ENCODE data around the gene RAD54L. TPM values are rescaled to one million over a fixed set of nuclear protein-coding genes. Genes with fewer than 3 reads are reported as not detected.

Gene RAD54L
- total RNA-seq, 1 experiment from 2014 or later: 28.9 TPM

DNA sequence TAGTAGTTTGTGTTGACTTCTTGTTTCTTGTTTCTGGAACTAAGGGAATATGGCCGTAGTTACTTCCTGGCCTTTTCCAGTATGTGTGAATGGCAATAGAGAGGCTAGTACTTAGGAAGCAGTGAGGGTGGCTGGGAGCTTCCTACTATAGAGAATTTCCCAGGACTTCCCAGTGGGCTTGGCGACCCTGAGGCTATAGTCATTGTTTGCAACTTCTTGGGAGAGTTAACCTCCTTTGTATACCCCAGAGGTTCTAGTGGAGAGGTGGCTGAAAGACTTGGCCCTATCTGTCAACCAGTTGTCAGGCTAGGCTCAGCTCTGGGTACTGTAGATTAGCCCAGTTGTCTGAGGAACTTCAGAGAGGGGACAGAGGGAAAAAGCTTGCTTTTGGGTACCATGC lies 15.6 kb downstream of the RAD54L start:
- ATAC-seq: no peak
- Histone ChIP-seq H3K4me2 (ENCODE audit: low read length) (no peak overlapping the region), H3K9me3 (ENCODE audit: control insufficient read depth in 1 of 2, insufficient read depth in 1 of 2, low read depth in 1 of 2, low read length in 2 of 2) (no peaks in the 10 kb centered on the region), H3K4me3 (replicated peaks in 1 of 2; ENCODE audit: low read depth in 1 of 2, low read length in 2 of 2) (no peak overlapping the region), H3K36me3 (ENCODE audit: control insufficient read depth in 1 of 2, insufficient read depth in 2 of 2, low read length in 2 of 2) (peaks cover 45 to 77% of the 10 kb centered on the region in 2 experiments), H2AFZ (ENCODE audit: low read depth, low read length, poor library complexity, severe bottlenecking) (no peak overlapping the region), H4K20me1 (ENCODE audit: insufficient read depth) (no peaks in the 10 kb centered on the region), H3K9me2 (ENCODE audit: insufficient read depth) (no peaks in the 10 kb centered on the region), H3K9ac (ENCODE audit: low read length) (no peak overlapping the region), H3K27me3 (ENCODE audit: insufficient read depth, low read length) (no peaks in the 10 kb centered on the region), H3K79me2 (ENCODE audit: insufficient read depth, low read length) (peaks cover 5% of the 10 kb centered on the region; the same call in 1 of the 2 replicates), H3K4me1 (ENCODE audit: control insufficient read depth in 1 of 2, insufficient read depth in 2 of 2, low read length in 2 of 2) (no peaks in the 10 kb centered on the region), H3K27ac (ENCODE audit: low read depth, low read length) (no peak overlapping the region)
- DNase-seq (ENCODE audit: low read depth, low spot score): no peak
- no peak for TF ChIP-seq SRF (IDR thresholded peaks at IDR 0.05; ENCODE audit: low read depth)
- TF ChIP-seq TCF7L2 (IDR thresholded peaks at IDR 0.05; ENCODE audit: borderline replicate concordance, extremely low read depth, insufficient read depth, insufficient read length): no peak
- TF ChIP-seq, protein P1, sequence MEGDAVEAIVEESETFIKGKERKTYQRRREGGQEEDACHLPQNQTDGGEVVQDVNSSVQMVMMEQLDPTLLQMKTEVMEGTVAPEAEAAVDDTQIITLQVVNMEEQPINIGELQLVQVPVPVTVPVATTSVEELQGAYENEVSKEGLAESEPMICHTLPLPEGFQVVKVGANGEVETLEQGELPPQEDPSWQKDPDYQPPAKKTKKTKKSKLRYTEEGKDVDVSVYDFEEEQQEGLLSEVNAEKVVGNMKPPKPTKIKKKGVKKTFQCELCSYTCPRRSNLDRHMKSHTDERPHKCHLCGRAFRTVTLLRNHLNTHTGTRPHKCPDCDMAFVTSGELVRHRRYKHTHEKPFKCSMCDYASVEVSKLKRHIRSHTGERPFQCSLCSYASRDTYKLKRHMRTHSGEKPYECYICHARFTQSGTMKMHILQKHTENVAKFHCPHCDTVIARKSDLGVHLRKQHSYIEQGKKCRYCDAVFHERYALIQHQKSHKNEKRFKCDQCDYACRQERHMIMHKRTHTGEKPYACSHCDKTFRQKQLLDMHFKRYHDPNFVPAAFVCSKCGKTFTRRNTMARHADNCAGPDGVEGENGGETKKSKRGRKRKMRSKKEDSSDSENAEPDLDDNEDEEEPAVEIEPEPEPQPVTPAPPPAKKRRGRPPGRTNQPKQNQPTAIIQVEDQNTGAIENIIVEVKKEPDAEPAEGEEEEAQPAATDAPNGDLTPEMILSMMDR (IDR thresholded peaks at IDR 0.05 in 2 of 3, conservative IDR thresholded peaks at IDR 0.05 in 1 of 3; ENCODE audit: borderline replicate concordance in 1 of 3, insufficient read depth in 1 of 3, low read depth in 2 of 3, low read length in 2 of 3): no peak
- no peak for TF ChIP-seq FOSL1 (IDR thresholded peaks at IDR 0.05; ENCODE audit: low read depth)
- TF ChIP-seq, protein P2, sequence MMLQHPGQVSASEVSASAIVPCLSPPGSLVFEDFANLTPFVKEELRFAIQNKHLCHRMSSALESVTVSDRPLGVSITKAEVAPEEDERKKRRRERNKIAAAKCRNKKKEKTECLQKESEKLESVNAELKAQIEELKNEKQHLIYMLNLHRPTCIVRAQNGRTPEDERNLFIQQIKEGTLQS (IDR thresholded peaks at IDR 0.05): no peak
- TF ChIP-seq SIN3A (IDR thresholded peaks at IDR 0.05; ENCODE audit: low read depth): no peak
- no peak for TF ChIP-seq YY1 (IDR thresholded peaks at IDR 0.05; ENCODE audit: extremely low read depth, insufficient replicate concordance, low read depth, low read length)
- no peak for TF ChIP-seq EZH2phosphoT487 (IDR thresholded peaks at IDR 0.05; ENCODE audit: borderline replicate concordance)
- TF ChIP-seq RAD21 (IDR thresholded peaks at IDR 0.05; ENCODE audit: low read depth): no peak
- TF ChIP-seq POLR2A (IDR thresholded peaks at IDR 0.05; ENCODE audit: borderline replicate concordance, extremely low read depth, insufficient read depth, insufficient read length): no peak
- TF ChIP-seq, protein P3, sequence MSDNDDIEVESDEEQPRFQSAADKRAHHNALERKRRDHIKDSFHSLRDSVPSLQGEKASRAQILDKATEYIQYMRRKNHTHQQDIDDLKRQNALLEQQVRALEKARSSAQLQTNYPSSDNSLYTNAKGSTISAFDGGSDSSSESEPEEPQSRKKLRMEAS (IDR thresholded peaks at IDR 0.05): no peak
- TF ChIP-seq SP1 (IDR thresholded peaks at IDR 0.05; ENCODE audit: low read depth): no peak
- no peak for TF ChIP-seq ZFX (IDR thresholded peaks at IDR 0.05)
- TF ChIP-seq, protein P4, sequence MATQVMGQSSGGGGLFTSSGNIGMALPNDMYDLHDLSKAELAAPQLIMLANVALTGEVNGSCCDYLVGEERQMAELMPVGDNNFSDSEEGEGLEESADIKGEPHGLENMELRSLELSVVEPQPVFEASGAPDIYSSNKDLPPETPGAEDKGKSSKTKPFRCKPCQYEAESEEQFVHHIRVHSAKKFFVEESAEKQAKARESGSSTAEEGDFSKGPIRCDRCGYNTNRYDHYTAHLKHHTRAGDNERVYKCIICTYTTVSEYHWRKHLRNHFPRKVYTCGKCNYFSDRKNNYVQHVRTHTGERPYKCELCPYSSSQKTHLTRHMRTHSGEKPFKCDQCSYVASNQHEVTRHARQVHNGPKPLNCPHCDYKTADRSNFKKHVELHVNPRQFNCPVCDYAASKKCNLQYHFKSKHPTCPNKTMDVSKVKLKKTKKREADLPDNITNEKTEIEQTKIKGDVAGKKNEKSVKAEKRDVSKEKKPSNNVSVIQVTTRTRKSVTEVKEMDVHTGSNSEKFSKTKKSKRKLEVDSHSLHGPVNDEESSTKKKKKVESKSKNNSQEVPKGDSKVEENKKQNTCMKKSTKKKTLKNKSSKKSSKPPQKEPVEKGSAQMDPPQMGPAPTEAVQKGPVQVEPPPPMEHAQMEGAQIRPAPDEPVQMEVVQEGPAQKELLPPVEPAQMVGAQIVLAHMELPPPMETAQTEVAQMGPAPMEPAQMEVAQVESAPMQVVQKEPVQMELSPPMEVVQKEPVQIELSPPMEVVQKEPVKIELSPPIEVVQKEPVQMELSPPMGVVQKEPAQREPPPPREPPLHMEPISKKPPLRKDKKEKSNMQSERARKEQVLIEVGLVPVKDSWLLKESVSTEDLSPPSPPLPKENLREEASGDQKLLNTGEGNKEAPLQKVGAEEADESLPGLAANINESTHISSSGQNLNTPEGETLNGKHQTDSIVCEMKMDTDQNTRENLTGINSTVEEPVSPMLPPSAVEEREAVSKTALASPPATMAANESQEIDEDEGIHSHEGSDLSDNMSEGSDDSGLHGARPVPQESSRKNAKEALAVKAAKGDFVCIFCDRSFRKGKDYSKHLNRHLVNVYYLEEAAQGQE (IDR thresholded peaks at IDR 0.05; ENCODE audit: low read depth): no peak
- TF ChIP-seq, protein P5, sequence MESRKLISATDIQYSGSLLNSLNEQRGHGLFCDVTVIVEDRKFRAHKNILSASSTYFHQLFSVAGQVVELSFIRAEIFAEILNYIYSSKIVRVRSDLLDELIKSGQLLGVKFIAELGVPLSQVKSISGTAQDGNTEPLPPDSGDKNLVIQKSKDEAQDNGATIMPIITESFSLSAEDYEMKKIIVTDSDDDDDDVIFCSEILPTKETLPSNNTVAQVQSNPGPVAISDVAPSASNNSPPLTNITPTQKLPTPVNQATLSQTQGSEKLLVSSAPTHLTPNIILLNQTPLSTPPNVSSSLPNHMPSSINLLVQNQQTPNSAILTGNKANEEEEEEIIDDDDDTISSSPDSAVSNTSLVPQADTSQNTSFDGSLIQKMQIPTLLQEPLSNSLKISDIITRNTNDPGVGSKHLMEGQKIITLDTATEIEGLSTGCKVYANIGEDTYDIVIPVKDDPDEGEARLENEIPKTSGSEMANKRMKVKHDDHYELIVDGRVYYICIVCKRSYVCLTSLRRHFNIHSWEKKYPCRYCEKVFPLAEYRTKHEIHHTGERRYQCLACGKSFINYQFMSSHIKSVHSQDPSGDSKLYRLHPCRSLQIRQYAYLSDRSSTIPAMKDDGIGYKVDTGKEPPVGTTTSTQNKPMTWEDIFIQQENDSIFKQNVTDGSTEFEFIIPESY (IDR thresholded peaks at IDR 0.05; ENCODE audit: extremely low read depth, insufficient replicate concordance, low read length): no peak
- TF ChIP-seq CBX3 (IDR thresholded peaks at IDR 0.05; ENCODE audit: low read depth): no peak
- intact Hi-C loops (cut with micrococcal nuclease): no loop called here
- ChIA-PET POLR2A (no interaction called here), RAD21 (ENCODE audit: low non-redundant PET in 1 of 2, low total read pairs in 2 of 2, uncharacterized antibody in 2 of 2, unreplicated experiment in 2 of 2) (no interaction called here), CTCF (interaction anchor here (1.6 kb wide), 1 partner anchor 40 kb away, joined by 3 read pairs; no protein-coding TSS in a partner anchor)
- no TSS peak for BruUV-seq (replicated peaks)

Measured in HCT116 (cell line).